Lower leg skin (tissue), 4 donors: ENCODE measurements around the gene SMPD3. TPM values are rescaled to one million over a fixed set of nuclear protein-coding genes. Genes with fewer than 3 reads are reported as not detected.

Experiments
- DNase-seq, 2 donors: peaks; one replicate each; pipeline ENCODE4 v3.0.0-alpha.2; 2019; ENCODE audit warnings: low spot score in 2 of 2
- H3K4me3 ChIP-seq: fragments of 200-600 bp; sonication (generic); 2 replicates; pipeline ENCODE4 v1.5.1; 2017; ENCODE audit warnings: mild to moderate bottlenecking, low read depth; ENCODE audit not compliant: poor library complexity, severe bottlenecking
- CTCF ChIP-seq, 3 donors: fragments of 450-650 bp; IDR thresholded peaks; one replicate each; pipeline ENCODE4 v1.5.1; 2016; ENCODE audit warnings: antibody characterized with exemption in 3 of 3, mild to moderate bottlenecking in 3 of 3, moderate library complexity in 2 of 3
- POLR2A ChIP-seq, 2 donors: fragments of 450-650 bp; IDR thresholded peaks; one replicate each; pipeline ENCODE4 v1.6.1; 2016 to 2017; ENCODE audit warnings: antibody characterized with exemption in 2 of 2, mild to moderate bottlenecking in 1 of 2, moderate library complexity in 1 of 2
- WGBS, 2 donors: methylation state at CpG; one replicate each; pipeline ENCODE4 v1.1.5; 2018; 5-methylcytosine and 5-hydroxymethylcytosine counted together
- intact Hi-C: fragments of 100-400 bp; cut with DNase I; formaldehyde crosslinking; loops from one replicate; pipeline ENCODE4 v1.15.0; 2023; ENCODE audit warnings: low total_unique reads
- total RNA-seq, 4 donors: library from RNA; depleted of rRNA; stranded (reverse); fragments of >200 nt; gene quantifications; one replicate each; pipeline ENCODE4 v1.1.0, GENCODE V29; 2016

Gene SMPD3
- total RNA-seq, 4 donors from 2014 or later: 30.2 to 135 (median 58.3) TPM

- H3K4me3 ChIP-seq: no peak overlapping the region
- peak in 1 of 2 donors; percentile 36 for DNase-seq
- TF ChIP-seq CTCF (IDR thresholded peaks at IDR 0.05): no peak
- no peak for TF ChIP-seq POLR2A (IDR thresholded peaks at IDR 0.05)
- intact Hi-C loops: no loop called here
- 69 to 79% methylated on average over 7 of the region's 7 CpGs for WGBS, 2 donors
Measured at GRCh38 chr16:68332411-68333121, 115.7 kb downstream of the SMPD3 start.

- 47 to 61% methylated on average over 4 of the region's 4 CpGs for WGBS, 2 donors
Measured at GRCh38 chr16:68331879-68332410, 116.4 kb downstream of the SMPD3 start.

GRCh38 chr16:68328860-68329390, 119.4 kb downstream of the SMPD3 start:
- no peak overlapping the region for H3K4me3 ChIP-seq
- 36 to 44% methylated on average over 3 of the region's 3 CpGs for WGBS, 2 donors
- DNase-seq: no peak
- intact Hi-C loops: loop anchor here (5.0 kb wide), 2 partner anchors 67 to 82 kb away; partner anchors contain the start of genes PLA2G15 and SLC7A6
- TF ChIP-seq CTCF (IDR thresholded peaks at IDR 0.05) (no peak), POLR2A (IDR thresholded peaks at IDR 0.05) (no peak)

More at GRCh38 chr16:68331879-68332410, 116.4 kb downstream of the SMPD3 start:
- DNase-seq: no peak
- intact Hi-C loops: no loop called here
- H3K4me3 ChIP-seq: no peak overlapping the region
- no peak for TF ChIP-seq POLR2A (IDR thresholded peaks at IDR 0.05)
- no peak for TF ChIP-seq CTCF (IDR thresholded peaks at IDR 0.05)

- WGBS, 2 donors: 26 to 28% methylated on average over 13 of the region's 13 CpGs
- peak; percentile 81 to 92 for DNase-seq
- intact Hi-C loops: loop anchor here (5.0 kb wide), 2 partner anchors 66 to 81 kb away; partner anchors contain the start of genes PLA2G15 and SLC7A6
- TF ChIP-seq CTCF (IDR thresholded peaks at IDR 0.05) (peak in 1 of 3 donors; percentile 88), POLR2A (IDR thresholded peaks at IDR 0.05) (no peak)
- no peak overlapping the region for H3K4me3 ChIP-seq
Measured at GRCh38 chr16:68328151-68328859, 120.0 kb downstream of the SMPD3 start.

- intact Hi-C loops: loop anchor here (5.0 kb wide), 2 partner anchors 63 to 78 kb away; partner anchors contain the start of genes PLA2G15 and SLC7A6
- no peak for DNase-seq
- WGBS, 2 donors: 77 to 83% methylated on average over 8 of the region's 8 CpGs
- TF ChIP-seq CTCF (IDR thresholded peaks at IDR 0.05) (no peak), POLR2A (IDR thresholded peaks at IDR 0.05) (no peak)
- H3K4me3 ChIP-seq: no peak overlapping the region
Measured at GRCh38 chr16:68324780-68325357, 123.4 kb downstream of the SMPD3 start.
